OCI-LY7 (cell line): Measurements from ENCODE around the gene PDHX. TPM values are rescaled to one million over a fixed set of nuclear protein-coding genes. Genes with fewer than 3 reads are reported as not detected.
A peak's percentile ranks its signal among the peaks of the same experiment; 100 is the strongest.

ENCODE experiments used
- BruUV-seq: library from RNA; stranded (reverse); fragments of 400-500 nt; replicated peaks from 2 replicates; lab custom pipeline; 2021; lab: Mats Ljungman, UMichigan
- CTCF ChIA-PET: fragments of 300-600 bp; sonication (Branson Sonifier 250); formaldehyde crosslinking; loops from one replicate; lab custom pipeline; 2022; ENCODE audit warnings: antibody characterized with exemption; ENCODE audit not compliant: unreplicated experiment; lab: Charles Lee
- POLR2A ChIA-PET: fragments of 300-600 bp; sonication (Branson Sonifier 250); formaldehyde crosslinking; loops from one replicate; lab custom pipeline; 2022; ENCODE audit warnings: antibody characterized with exemption; lab: Charles Lee
- DNase-seq: peaks from one replicate; pipeline ENCODE4 v3.0.0-alpha.2; 2015; ENCODE audit warnings: low spot score
- H2AFZ ChIP-seq: fragments of 200-600 bp; sonication (generic), shearing (Covaris generic); 2 replicates; pipeline ENCODE4 v1.6.1; 2014; ENCODE audit warnings: mild to moderate bottlenecking, antibody characterized with exemption, low read length, moderate library complexity
- H3K27ac ChIP-seq: fragments of 200-600 bp; sonication (generic); 2 replicates; pipeline ENCODE4 v1.5.1; 2014; ENCODE audit warnings: mixed run types, low read depth, mild to moderate bottlenecking, moderate library complexity, low read length, inconsistent platforms; ENCODE audit not compliant: poor library complexity, severe bottlenecking
- H3K36me3 ChIP-seq: fragments of 200-600 bp; sonication (generic); 2 replicates; pipeline ENCODE4 v1.6.1; 2014; ENCODE audit warnings: mild to moderate bottlenecking, antibody characterized with exemption, low read length, moderate library complexity, mixed read lengths; ENCODE audit not compliant: insufficient read depth
- H3K4me1 ChIP-seq: fragments of 200-600 bp; sonication (generic); 2 replicates; pipeline ENCODE4 v1.5.1; 2014; ENCODE audit warnings: mild to moderate bottlenecking, low read length; ENCODE audit not compliant: insufficient read depth, poor library complexity, severe bottlenecking
- H3K4me2 ChIP-seq: fragments of 200-600 bp; sonication (generic); 2 replicates; pipeline ENCODE4 v1.6.1; 2014; ENCODE audit warnings: mild to moderate bottlenecking, low read length
- H3K4me3 ChIP-seq: fragments of 200-600 bp; sonication (generic); 2 replicates; pipeline ENCODE4 v1.5.1; 2014; ENCODE audit warnings: mild to moderate bottlenecking, low read depth, low read length; ENCODE audit not compliant: poor library complexity, severe bottlenecking
- H3K79me2 ChIP-seq: fragments of 200-600 bp; sonication (generic); 2 replicates; pipeline ENCODE4 v1.6.1; 2016; ENCODE audit warnings: low read depth, mild to moderate bottlenecking, low read length, moderate library complexity, mixed read lengths; ENCODE audit not compliant: insufficient read depth
- H3K9me2 ChIP-seq: fragments of 200-600 bp; sonication (generic); 2 replicates; pipeline ENCODE4 v1.6.1; 2016; ENCODE audit warnings: mild to moderate bottlenecking, low read length, mixed read lengths; ENCODE audit not compliant: insufficient read depth
- H3K9me3 ChIP-seq: fragments of 200-600 bp; sonication (generic); 2 replicates; pipeline ENCODE4 v1.6.1; 2014; ENCODE audit warnings: mild to moderate bottlenecking, mixed run types, low read length, mixed read lengths
- H4K20me1 ChIP-seq: fragments of 200-600 bp; sonication (generic); 2 replicates; pipeline ENCODE4 v1.6.1; 2014; ENCODE audit warnings: mild to moderate bottlenecking, antibody characterized with exemption, low read length, moderate library complexity, mixed read lengths; ENCODE audit not compliant: insufficient read depth
- EZH2phosphoT487 ChIP-seq: fragments of 200-600 bp; sonication (generic); IDR thresholded peaks from 2 replicates; pipeline ENCODE4 v1.6.1; 2018; ENCODE audit warnings: low read depth, borderline replicate concordance, mild to moderate bottlenecking, mixed run types, antibody characterized with exemption, low read length, moderate library complexity, mixed read lengths
- intact Hi-C: fragments of 100-400 bp; cut with micrococcal nuclease; formaldehyde crosslinking; loops from one replicate; pipeline ENCODE4 v1.10.0; 2022; ENCODE audit not compliant: unreplicated experiment
- total RNA-seq, 2 experiments: library from RNA; depleted of rRNA in 1 of 2; stranded (reverse); fragments of >200 nt in 1 of 2; shearing (Covaris generic) in 1 of 2; gene quantifications; 2 replicates each; pipeline ENCODE4 v1.2.3, GENCODE V29; 2014 to 2022
- TF ChIP-seq, protein P1 (sequence below): fragments of 200-600 bp; sonication (generic); conservative IDR thresholded peaks from 2 replicates; pipeline ENCODE4 v1.5.1; 2014; ENCODE audit warnings: mild to moderate bottlenecking, antibody characterized with exemption, low read length, moderate library complexity, mixed read lengths

PDHX gene
- total RNA-seq, 2 experiments from 2014 or later: 18.0 to 50.9 TPM

DNA sequence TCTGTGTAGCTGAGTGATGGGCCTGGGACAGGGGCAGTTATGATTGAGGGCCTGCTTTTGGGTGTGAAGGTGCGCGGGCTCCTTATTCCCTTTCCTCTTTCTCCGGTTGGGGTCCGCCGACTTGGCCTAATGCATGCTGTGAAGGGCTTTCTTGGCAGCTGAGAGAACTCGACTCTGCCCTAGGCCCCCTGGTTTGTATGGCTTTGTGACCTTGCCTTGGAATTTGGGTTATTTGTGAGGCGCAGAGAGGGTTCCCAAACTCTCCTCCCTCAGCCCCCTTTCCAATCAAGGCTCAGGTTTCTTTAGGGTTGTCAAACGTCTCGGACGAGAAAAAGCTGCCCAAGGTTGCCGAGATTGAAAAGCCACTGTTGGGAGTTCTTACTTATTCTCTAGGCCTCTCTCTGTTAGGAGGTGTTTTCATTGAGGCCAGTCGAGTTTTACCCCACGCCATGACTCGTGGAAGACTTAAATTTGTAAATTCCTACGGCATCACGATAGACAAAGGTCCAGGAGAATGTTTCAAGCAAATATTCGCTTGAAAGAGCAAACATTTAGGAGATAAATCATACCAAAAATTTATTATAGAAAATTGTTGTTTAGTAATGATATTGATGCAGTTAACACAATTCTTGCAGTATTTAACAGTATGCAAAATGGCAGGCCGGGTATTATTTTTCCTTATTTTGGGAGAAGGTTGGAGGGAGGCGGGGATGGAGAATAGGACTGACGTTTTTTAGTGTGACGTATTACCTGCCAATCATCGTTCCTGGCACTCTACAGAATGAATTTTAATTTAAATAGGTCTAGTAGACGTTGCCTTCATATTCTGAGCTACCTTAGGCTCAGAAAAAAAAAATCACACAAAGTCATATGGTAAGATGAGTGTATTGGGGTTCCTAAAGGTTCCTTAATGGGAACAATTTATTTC lies 689 bp downstream of the PDHX start:
- Histone ChIP-seq H3K36me3 (peaks cover 32% of the 10 kb centered on the region), H3K79me2 (peaks cover 47% of the 10 kb centered on the region), H3K9me2 (no peaks in the 10 kb centered on the region), H3K27ac (peak overlapping the region; percentile 26), H3K4me2 (peak overlapping the region; percentile 91), H3K4me3 (peak overlapping the region; percentile 98), H2AFZ (peak overlapping the region; percentile 90), H3K9me3 (peaks cover 9% of the 10 kb centered on the region; the same call in 1 of the 2 replicates), H4K20me1 (0 out of 2 replicates have a peak, but pooled peaks cover 3% of the 10 kb centered on the region), H3K4me1 (peaks cover 20% of the 10 kb centered on the region)
- intact Hi-C loops: no loop called here
- BruUV-seq: TSS peak; percentile 70
- peak; percentile 22 for DNase-seq
- ChIA-PET CTCF (no interaction called here), POLR2A (interaction anchor here (0.6 to 1.5 kb wide), 3 partner anchors 10 to 25 kb away, joined by 3 to 6 read pairs (median 3); no protein-coding TSS in a partner anchor)
- TF ChIP-seq, protein P1, sequence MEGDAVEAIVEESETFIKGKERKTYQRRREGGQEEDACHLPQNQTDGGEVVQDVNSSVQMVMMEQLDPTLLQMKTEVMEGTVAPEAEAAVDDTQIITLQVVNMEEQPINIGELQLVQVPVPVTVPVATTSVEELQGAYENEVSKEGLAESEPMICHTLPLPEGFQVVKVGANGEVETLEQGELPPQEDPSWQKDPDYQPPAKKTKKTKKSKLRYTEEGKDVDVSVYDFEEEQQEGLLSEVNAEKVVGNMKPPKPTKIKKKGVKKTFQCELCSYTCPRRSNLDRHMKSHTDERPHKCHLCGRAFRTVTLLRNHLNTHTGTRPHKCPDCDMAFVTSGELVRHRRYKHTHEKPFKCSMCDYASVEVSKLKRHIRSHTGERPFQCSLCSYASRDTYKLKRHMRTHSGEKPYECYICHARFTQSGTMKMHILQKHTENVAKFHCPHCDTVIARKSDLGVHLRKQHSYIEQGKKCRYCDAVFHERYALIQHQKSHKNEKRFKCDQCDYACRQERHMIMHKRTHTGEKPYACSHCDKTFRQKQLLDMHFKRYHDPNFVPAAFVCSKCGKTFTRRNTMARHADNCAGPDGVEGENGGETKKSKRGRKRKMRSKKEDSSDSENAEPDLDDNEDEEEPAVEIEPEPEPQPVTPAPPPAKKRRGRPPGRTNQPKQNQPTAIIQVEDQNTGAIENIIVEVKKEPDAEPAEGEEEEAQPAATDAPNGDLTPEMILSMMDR: no peak
- no peak for TF ChIP-seq EZH2phosphoT487

DNA sequence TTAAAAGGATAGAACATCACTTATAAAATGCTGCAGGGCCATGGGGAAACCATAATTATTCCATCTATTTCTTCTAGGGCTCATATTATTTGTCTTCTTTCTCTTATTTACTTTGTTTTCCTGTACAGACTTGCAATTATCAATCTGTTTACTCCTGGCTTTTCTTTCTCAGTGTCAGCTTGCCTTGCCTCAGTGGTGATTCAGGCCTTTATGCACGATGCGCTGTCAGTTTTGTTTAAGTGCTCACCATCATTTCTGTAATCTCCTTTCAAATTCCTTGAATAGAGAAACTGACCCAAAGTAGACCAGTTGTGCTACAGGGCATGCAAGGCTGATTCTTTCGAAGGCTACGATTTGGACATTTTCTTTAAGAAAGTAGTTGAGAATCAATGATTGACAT lies 4.7 kb downstream of the PDHX start:
- DNase-seq: no peak
- Histone ChIP-seq H3K79me2 (peaks cover 27% of the 10 kb centered on the region), H3K9me2 (no peaks in the 10 kb centered on the region), H3K4me1 (peaks cover 11% of the 10 kb centered on the region), H3K4me2 (no peak overlapping the region), H3K36me3 (peaks cover 7% of the 10 kb centered on the region; the same call in 1 of the 2 replicates), H3K27ac (no peak overlapping the region), H3K9me3 (no peaks in the 10 kb centered on the region), H3K4me3 (no peak overlapping the region), H4K20me1 (peaks cover 18% of the 10 kb centered on the region; the same call in 1 of the 2 replicates), H2AFZ (no peak overlapping the region)
- no TSS peak for BruUV-seq
- ChIA-PET POLR2A (interaction anchor here (0.6 to 1.4 kb wide), 4 partner anchors 11 to 220 kb away, joined by 3 read pairs; no protein-coding TSS in a partner anchor), CTCF (no interaction called here)
- TF ChIP-seq, protein P1: no peak
- no peak for TF ChIP-seq EZH2phosphoT487
- intact Hi-C loops: no loop called here
